ENCODE measurements around the gene GFOD1. TPM values are rescaled to one million over a fixed set of nuclear protein-coding genes. Genes with fewer than 3 reads are reported as not detected.
A peak's percentile ranks its signal among the peaks of the same experiment; 100 is the strongest.
"Not testable (repeated sequence)": the region's sequence is repeated elsewhere in the genome, so short reads cannot be mapped to it uniquely, and the experiment has no call there.

Gene GFOD1
- total and polyA plus RNA-seq, 2 experiments from 2014 or later = 16.2 to 30.5 TPM

GRCh38 chr6:13461805-13462204 is 25.6 kb downstream of the GFOD1 start:
- Histone ChIP-seq H3K9me3 (ENCODE audit: low read depth) (no peaks in the 10 kb centered on the region), H3K36me3 (no peaks in the 10 kb centered on the region), H3K27ac (no peak overlapping the region), H3K27me3 (no peaks in the 10 kb centered on the region), H3K4me1 (ENCODE audit: low read depth) (peaks cover 11% of the 10 kb centered on the region), H3K4me3 (no peak overlapping the region)
- TF ChIP-seq CTCF (IDR thresholded peaks at IDR 0.05; ENCODE audit: low read depth, low read length) = no peak
- no peak for DNase-seq (ENCODE audit: low read depth in 1 of 2, low spot score in 1 of 2)

GRCh38 chr6:13461307-13461706 is 26.1 kb downstream of the GFOD1 start:
- Histone ChIP-seq H3K36me3 (no peaks in the 10 kb centered on the region), H3K27ac (no peak overlapping the region), H3K4me1 (ENCODE audit: low read depth) (peaks cover 13% of the 10 kb centered on the region), H3K9me3 (ENCODE audit: low read depth) (no peaks in the 10 kb centered on the region), H3K27me3 (no peaks in the 10 kb centered on the region), H3K4me3 (no peak overlapping the region)
- DNase-seq (ENCODE audit: low read depth in 1 of 2, low spot score in 1 of 2) = no peak
- no peak for TF ChIP-seq CTCF (IDR thresholded peaks at IDR 0.05; ENCODE audit: low read depth, low read length)

- H3K36me3 ChIP-seq; DNase-seq (ENCODE audit: low read depth in 1 of 2, low spot score in 1 of 2); H3K4me3 ChIP-seq; H3K27ac ChIP-seq; H3K27me3 ChIP-seq; H3K9me3 ChIP-seq (ENCODE audit: low read depth): not testable (repeated sequence)
- peaks cover 23% of the 10 kb centered on the region for H3K4me1 ChIP-seq (ENCODE audit: low read depth)
These were observed 27.1 kb downstream of the GFOD1 start for GRCh38 chr6:13460289-13460688.

- no peak overlapping the region for H3K4me3 ChIP-seq
- no peaks in the 10 kb centered on the region for H3K27me3 ChIP-seq
- H3K27ac ChIP-seq = no peak overlapping the region
- DNase-seq (ENCODE audit: low read depth in 1 of 2, low spot score in 1 of 2) = no peak
- TF ChIP-seq CTCF (IDR thresholded peaks at IDR 0.05; ENCODE audit: low read depth, low read length) = no peak
- H3K36me3 ChIP-seq = no peaks in the 10 kb centered on the region
- peaks cover 20% of the 10 kb centered on the region for H3K4me1 ChIP-seq (ENCODE audit: low read depth)
- no peaks in the 10 kb centered on the region for H3K9me3 ChIP-seq (ENCODE audit: low read depth)
These were observed 29.8 kb downstream of the GFOD1 start for GRCh38 chr6:13457577-13457976.

GRCh38 chr6:13455552-13455966 is 31.8 kb downstream of the GFOD1 start:
- Histone ChIP-seq H3K4me3 (no peak overlapping the region), H3K36me3 (no peaks in the 10 kb centered on the region), H3K4me1 (ENCODE audit: low read depth) (peaks cover 16% of the 10 kb centered on the region), H3K27me3 (no peaks in the 10 kb centered on the region), H3K9me3 (ENCODE audit: low read depth) (no peaks in the 10 kb centered on the region), H3K27ac (no peak overlapping the region)
- TF ChIP-seq CTCF (IDR thresholded peaks at IDR 0.05; ENCODE audit: low read depth, low read length) = no peak
- no peak for DNase-seq (ENCODE audit: low read depth in 1 of 2, low spot score in 1 of 2)

GRCh38 chr6:13454286-13455221 is 32.8 kb downstream of the GFOD1 start:
- peaks cover 16% of the 10 kb centered on the region for H3K4me1 ChIP-seq (ENCODE audit: low read depth)
- DNase-seq (ENCODE audit: low read depth in 1 of 2, low spot score in 1 of 2) = peak in 1 of 2 donors; percentile 61
- no peaks in the 10 kb centered on the region for H3K36me3 ChIP-seq
- H3K27ac ChIP-seq = no peak overlapping the region
- no peaks in the 10 kb centered on the region for H3K9me3 ChIP-seq (ENCODE audit: low read depth)
- no peak overlapping the region for H3K4me3 ChIP-seq
- H3K27me3 ChIP-seq = no peaks in the 10 kb centered on the region
- no peak for TF ChIP-seq CTCF (IDR thresholded peaks at IDR 0.05; ENCODE audit: low read depth, low read length)
